ENCODE results near the gene SHTN1.
A peak's percentile ranks its signal among the peaks of the same experiment; 100 is the strongest.

SHTN1 gene, protein sequence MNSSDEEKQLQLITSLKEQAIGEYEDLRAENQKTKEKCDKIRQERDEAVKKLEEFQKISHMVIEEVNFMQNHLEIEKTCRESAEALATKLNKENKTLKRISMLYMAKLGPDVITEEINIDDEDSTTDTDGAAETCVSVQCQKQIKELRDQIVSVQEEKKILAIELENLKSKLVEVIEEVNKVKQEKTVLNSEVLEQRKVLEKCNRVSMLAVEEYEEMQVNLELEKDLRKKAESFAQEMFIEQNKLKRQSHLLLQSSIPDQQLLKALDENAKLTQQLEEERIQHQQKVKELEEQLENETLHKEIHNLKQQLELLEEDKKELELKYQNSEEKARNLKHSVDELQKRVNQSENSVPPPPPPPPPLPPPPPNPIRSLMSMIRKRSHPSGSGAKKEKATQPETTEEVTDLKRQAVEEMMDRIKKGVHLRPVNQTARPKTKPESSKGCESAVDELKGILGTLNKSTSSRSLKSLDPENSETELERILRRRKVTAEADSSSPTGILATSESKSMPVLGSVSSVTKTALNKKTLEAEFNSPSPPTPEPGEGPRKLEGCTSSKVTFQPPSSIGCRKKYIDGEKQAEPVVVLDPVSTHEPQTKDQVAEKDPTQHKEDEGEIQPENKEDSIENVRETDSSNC
- long read RNA-seq, donor 1, full-length matches to known transcripts = 1 of 1 reads
- long read RNA-seq, donor 1, partial matches to known transcripts = 0 of 1 reads
- long read RNA-seq, donor 1, other reads (novel, unspliced or antisense) = 0 of 1 reads
- long read RNA-seq, donor 2, full-length matches to known transcripts = 1 of 1 reads
- long read RNA-seq, donor 2, partial matches to known transcripts = 0 of 1 reads
- long read RNA-seq, donor 2, other reads (novel, unspliced or antisense) = 0 of 1 reads
- long read RNA-seq, donor 3, full-length matches to known transcripts = 1 of 1 reads
- long read RNA-seq, donor 3, partial matches to known transcripts = 0 of 1 reads
- long read RNA-seq, donor 3, other reads (novel, unspliced or antisense) = 0 of 1 reads
- long read RNA-seq, donor 4 = 0 reads
- long read RNA-seq, donor 5, full-length matches to known transcripts = 4 of 4 reads
- long read RNA-seq, donor 5, partial matches to known transcripts = 0 of 4 reads
- long read RNA-seq, donor 5, other reads (novel, unspliced or antisense) = 0 of 4 reads
- long read RNA-seq, donor 6, full-length matches to known transcripts = 1 of 1 reads
- long read RNA-seq, donor 6, partial matches to known transcripts = 0 of 1 reads
- long read RNA-seq, donor 6, other reads (novel, unspliced or antisense) = 0 of 1 reads
- long read RNA-seq, donor 7, full-length matches to known transcripts = 2 of 2 reads
- long read RNA-seq, donor 7, partial matches to known transcripts = 0 of 2 reads
- long read RNA-seq, donor 7, other reads (novel, unspliced or antisense) = 0 of 2 reads
- long read RNA-seq, donor 8, full-length matches to known transcripts = 1 of 1 reads
- long read RNA-seq, donor 8, partial matches to known transcripts = 0 of 1 reads
- long read RNA-seq, donor 8, other reads (novel, unspliced or antisense) = 0 of 1 reads

DNA sequence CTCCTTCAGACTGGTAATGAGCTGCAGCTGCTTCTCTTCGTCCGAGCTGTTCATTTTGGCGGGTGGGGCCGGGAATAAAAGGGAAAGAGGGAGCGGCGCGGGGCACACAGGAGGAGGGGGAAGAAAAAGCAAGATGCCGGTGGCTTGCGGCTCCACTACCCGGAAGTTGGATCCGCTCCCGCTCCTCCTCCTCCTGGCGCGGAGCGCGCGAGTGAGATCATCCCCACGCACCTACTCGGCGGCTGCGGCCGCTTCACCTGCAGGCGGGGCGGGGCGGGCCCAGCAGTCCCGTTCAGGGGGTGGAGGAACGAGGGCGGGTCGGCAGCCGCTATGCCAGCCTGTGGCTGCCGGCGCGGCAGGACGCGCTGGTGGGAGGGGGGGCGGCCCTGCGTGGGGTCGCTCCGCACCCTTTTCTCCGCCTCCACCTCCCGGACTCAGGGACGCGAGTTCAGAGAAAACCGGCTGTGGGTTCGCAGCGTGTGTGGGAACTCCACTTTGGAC is at the start of gene SHTN1:
Gene SHTN1 (minus strand): TSS at position 162 of the 501 bp plus-strand sequence. CDS start 108 bp downstream, at position 54.
- DNase-seq = peak; percentile 79

DNA sequence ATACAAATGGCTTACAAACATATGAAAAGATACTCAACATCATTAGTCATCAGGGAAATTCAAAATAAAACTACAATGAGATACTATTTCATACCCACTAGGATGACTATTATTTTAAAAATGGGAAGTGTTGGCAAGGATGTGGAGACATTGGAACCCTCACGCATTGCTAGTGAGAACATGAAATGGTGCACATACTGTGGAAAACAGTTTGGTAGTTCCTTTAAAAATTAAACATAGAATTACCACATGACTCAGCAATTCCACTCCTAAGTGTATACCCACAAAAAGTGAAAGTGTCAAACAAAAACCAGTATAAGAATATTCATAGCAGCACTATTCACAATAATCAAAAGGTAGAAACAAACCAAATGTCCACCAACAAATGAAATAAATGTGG is 48.5 kb upstream of the SHTN1 start:
- no peak for DNase-seq

DNA sequence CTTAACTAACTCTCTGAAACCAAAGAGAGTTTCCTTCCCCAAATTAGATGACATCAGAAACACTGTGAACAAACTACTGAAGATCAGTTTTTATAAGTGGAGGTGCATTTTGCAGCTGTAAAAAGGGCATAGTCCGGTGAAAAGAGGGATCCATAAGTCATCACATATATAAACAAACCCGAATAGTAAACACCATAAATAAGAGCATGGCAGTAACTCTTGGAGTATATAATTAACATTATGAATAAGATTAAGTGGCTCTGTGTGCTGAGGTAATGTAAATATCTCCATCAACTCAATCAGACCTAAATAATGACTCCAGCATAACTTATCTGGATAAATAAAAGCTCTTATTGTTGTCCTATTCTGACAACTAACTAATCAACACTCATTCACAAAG is 43.0 kb upstream of the SHTN1 start:
- DNase-seq = no peak

DNA sequence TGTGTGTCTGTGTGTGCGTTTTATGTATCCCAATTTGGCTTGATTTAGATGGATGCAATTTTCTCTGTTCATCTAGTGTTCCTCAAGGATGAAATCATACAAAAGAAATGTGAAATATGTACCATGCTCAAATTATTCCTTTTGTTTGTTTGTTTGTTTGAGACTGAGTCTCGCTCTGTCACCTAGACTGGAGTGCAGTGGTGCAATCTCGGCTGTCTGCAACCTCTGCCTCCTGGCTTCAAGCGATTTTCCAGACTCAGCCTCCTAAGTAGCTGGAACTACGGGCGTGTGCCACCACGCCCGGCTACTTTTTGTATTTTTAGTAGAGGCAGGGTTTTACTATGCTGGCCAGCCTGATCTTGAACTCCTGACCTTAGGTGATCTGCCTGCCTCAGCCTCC is 11.3 kb upstream of the SHTN1 start:
- DNase-seq = no peak

DNA sequence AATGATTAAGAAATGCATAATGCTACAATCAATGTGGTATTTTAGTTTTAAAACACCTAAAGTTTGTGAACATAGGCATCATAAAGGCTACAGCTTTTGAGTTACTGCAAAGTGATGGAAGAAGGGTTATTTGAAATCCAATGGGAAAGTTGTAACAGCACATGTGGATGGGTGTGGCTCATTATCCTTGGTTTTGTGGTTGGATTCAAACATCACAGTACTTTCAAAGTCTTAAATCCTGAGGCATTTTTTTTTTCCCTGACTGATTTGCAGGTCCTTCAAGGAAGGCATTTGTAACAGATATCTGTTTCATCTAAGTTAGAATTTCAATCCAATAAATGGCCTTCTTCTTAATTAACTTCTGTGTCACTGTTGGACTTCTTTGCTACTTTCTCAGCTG is 9.8 kb upstream of the SHTN1 start:
- DNase-seq = no peak

DNA sequence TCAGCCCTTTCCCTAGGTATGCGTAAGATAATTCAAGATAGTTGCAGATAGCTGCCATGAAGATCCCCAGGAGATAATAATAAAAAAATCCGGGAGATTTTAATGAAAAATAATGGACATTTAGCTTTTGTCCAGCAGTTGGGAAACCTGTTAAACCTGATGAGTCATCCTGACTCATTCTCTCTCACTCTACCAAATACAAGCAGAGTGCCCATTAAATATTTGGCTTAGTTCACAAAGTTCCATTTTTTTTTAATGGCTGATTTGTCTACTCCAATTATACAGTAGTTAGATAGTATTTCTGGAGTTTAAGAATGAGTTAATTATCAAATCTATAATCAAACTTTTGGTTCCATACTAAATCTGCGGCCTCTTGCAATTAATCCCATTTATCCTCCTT is 2.1 kb upstream of the SHTN1 start:
- no peak for DNase-seq

DNA sequence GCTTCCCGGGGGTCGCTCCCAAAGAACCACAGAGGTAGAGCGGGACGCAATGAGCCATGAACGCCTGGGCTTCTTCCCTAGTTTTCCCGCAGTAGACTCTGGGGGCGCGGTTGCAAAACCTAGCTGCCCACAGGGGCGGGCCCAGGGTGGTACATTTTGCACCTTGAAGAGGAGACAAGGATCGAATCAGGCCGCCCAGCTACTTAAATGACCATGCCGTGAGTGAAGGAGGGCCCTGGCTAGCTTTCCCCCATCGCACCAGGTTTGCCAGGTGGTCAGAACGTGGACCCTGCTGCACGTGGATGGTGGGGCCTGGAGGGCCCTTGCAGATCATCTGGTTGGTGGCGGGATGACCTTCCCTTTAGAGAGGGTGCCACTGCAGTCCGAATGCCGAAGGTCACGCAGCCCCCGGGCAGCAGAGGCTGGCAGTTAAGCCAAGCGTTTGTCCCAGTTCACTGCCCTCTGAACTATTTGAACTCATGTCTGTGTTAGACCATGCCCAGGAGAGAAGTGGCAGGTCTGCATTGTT is 604 bp upstream of the SHTN1 start:
- no peak for DNase-seq

DNA sequence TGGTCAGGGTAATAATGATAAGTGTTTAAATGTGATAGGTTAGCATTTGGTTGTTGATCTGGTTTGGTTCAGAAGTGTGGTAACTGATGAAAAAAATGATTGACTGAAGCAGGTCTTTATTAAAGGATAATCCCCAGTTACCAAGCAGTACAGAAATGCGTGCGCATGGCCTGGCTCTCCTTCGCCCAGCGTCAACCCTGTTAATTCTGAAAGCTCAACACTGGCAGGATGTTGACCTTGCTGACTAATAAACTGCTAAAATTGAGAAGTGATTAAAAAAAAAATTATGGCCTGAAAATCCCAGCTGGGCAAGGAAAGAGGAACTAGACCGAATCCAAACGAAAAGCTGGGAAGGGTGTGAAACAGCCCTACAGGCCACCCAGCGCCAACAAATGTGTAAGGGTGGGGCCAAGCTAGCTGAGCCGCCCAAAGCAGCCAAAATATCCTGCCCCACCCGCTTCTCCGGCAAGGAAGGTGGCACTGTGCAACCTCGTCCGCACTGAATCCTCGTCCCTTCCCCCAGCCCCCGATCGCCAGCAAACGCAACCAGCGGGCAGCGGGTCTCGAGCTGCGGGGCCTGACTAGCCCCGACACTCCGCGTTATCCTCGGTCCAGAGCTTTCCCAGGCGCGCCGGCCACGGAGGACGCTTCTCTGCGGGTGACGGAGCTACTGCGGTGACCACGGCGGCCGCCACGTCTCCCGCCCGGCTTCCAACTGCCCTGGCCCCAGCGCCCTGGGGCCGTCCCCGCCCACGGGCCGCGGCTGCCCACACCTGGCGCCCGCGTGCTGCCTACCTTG is 561 bp downstream of the SHTN1 start:
- peak; percentile 86 for DNase-seq

DNA sequence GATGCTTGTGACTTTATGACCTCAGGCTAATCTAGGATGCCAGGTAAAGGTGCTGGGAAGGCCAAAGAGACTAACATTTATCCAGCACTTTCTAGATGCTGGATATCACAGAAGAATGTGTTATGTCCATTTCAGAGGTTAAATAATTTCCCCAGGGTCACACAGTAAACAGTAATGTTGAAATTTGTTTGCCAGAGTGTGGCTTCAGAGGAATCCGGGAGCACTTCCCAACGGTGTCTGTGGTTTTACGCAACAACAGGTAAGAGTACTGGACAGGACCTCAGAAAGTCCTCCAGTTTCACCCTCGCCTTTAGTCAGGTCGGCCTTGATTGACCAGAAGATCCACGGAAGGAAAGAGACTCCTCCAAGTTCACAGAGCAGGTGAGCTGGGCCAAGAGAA is 1.7 kb downstream of the SHTN1 start:
- no peak for DNase-seq

DNA sequence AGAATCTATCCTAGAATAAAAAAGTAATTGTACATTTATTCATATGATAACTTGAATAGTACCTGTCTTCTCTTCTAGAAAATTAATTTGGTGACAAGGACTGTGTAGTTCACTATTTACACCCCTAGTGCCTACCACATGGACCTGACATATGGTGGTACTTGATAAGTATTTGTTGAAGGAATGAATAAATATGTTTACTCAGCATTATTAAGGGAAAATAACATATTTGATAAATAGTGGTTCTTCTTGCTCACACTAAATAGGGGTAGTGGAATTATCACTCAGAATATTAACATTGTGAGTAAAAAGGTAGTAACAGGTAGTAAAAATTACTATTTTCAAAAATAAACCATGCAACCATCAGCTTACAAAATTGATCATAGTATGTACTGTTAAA is 2.8 kb downstream of the SHTN1 start:
- no peak for DNase-seq

DNA sequence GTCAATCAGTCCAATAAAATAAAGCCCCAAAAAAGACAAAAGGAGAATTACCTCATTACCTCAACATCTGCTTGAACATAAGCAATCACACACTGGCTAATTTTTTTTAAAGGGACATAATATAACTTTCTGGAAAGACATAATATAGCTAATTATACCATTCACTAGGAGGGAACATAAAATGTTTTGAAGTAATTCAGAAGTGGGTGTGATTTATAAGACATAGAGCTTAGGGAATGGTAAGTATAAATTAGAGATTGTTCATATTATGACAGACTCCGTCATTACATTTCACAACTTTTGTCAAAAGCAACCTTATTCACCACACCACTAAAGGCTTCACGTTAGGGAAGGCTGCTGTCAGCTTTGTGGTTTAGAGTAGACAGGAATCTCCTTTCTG is 3.8 kb downstream of the SHTN1 start:
- no peak for DNase-seq

DNA sequence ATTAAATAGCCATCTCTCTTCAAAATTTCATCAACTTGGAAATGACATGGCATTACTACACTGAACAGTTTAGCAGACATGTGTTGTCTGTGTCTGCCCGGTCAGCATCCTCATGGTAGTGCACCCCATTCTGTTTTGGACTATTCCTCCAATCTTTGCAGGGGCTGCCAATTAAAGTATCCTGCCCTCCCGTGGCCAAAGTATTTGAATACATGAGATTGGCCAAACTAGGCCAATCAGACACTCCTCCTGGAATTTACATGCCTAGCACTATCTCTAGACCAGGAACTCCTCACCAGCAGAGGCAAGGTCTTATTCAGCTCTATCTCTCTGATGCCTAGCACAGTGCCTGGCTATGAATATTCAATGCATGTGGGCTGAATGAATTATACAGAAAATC is 4.4 kb downstream of the SHTN1 start:
- DNase-seq = no peak

DNA sequence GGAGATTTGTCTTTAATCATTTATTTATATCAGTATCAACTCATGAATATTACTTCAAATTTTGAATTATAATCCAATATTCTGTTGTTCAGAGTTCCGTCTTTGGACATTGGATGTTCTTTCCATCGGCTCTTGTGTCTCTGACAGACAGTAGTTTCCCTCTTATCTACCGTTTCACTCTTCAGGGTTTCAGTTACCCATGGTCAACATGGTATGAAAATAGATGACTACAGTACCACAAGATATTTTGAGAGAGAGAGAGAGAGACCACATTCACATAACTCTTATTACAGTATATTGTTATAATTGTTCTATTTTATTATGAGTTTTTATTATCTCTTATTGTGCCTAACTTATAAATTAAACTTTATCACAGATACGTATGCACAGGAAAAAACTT is 6.8 kb downstream of the SHTN1 start:
- no peak for DNase-seq

DNA sequence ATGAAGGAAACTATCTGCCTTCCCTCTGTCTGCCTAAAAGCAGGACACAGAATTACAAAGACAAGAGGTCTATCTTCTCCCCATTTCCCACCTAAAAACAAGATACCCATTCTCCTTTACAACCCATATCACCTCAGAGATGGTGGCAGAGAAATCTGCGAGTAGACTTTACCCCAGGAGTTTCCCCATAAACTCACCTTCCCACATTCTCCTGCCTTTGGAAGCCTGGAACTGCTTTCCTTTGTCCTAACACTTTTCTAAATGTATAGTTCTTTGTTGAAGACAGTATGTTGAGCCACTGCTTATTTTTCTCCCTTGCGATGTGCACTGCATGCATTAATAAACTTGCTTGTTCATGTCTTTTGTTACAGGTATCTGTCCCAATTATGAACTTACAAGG is 8.0 kb downstream of the SHTN1 start:
- no peak for DNase-seq

DNA sequence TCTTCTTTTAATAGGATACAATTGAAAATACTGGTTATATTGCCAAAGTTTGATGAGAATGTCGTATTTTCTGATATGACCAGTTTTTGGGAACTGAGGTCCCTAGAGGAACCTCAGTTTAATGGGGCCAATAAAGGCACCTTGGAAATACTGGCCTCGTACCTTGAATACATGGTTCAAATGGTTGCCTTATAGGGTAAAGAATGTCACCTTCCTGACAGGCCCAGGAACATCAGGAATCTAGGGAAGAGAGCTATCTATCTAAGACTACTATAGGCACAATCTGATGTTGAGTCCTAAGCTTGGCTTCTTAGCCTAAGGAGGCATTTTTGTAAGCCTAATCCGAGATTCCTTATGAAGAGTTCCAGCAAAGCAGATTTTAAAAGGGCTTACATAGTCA is 9.3 kb downstream of the SHTN1 start:
- DNase-seq = no peak

DNA sequence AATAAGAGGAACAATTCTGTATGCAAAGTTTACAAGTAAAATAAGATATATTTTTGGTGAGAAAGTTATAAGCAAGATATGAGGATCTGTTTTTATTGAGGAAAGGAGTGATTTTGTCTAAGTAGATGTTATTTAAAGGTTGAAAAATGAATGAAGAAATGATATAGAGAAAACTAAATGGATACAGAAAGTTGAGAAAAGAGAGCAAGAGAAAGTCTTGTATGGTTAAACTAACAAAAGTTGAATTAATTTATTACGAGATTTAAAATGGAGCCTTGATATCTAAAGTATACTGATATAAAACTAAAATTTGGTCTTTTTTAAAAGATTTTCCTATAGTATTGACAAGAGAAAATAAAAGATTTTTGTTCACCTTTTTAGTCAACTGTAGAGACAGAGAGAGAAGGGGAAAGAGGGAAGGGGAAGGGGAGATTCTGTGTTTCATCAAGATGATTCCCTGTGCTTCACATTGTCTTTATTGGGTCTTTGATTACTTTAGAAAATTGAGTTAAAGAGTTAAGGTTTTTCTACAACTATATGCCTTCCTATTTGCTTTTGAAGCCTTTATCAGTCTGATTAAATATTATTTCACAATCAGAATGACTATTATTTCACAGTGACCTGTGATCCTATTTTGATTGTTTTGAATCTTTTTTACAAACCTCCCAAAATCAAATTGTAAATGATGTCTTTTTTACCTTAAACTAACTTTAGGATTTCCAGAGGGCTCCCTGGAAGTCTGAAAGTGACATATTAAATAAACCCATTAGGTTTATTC is 10.7 kb downstream of the SHTN1 start:
- no peak for DNase-seq

DNA sequence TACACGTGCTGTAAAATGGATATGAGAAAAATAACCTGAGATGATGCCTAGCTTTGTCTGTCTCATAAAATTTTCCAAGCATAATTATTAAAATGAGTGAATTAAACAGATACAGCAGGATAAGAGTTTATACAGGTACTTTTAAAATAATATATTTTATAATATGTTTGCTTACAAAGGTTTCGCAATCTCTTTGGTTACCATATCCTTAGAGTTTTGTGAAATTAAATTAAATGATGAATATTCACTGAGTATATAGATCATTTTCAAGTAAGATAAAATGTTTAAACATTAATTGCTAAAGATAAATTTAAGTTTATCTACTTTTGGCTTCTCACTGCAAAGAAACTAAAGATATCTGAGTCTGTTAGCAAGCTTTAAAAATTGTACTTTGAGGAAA is 11.4 kb downstream of the SHTN1 start:
- DNase-seq = no peak

DNA sequence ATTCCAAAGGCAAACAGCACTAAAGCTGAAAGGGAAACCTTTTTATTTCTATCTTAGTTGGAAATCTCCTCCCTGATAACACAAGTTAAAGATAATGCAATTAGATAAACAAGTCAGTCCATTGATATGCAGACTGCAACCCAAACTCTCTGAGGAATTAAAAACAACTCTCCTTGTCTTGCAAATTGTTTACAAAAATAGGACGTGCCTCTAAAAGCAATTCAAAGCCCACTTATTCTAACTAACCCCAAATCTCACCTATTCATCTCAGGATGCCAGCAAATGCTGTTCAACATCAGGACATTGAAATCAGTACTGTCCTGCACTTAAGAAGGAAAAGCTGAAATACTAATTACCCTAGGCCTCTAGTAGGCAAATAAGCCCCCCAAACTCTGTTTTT is 12.8 kb downstream of the SHTN1 start:
- DNase-seq = no peak

DNA sequence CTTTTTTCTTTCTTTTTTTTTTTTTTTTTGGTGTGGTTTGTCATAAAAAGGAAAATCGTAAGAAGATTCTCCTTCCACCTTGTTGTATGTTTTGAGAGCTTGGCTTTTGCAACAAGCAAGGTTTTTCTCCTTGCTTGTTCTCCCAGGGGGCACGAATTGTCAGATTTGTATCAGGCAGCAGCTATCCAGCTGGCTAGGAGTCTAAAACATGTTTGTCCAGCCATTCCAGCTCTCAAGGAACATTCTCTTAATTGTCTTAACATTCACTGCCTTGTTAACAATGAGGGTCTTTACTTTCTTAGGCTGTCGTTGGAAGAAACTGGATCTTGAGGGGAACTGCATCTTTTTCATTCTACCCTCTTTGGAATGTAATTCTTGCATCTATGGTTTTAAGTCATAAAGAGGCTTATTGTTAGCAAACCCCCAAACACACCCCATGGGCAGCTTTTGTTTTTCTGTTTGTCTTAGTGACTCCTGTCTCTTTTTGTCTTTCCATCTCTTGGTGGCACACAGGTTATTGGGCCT is 14.6 kb downstream of the SHTN1 start:
- DNase-seq = no peak

DNA sequence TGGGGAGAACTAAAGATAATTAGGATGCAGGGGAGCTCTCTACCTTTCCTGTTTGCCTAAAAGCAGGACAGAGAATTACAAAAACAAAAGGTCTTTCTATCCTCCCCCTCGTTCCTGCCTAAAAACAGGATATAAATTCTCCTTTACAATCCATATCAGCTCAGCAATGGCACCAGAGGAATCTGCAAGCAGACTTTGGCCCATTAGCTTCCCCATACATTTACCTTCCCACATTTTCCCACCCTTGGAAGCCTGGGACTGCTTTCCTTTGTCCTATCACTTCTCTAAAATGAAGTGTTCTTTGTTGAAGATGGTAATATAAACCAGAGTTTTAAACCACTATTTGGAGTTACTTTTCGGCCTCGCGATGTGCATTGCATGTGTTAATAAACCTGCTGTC is 15.5 kb downstream of the SHTN1 start:
- no peak for DNase-seq
